Endothelial cell of umbilical vein (primary cell): Measurements from ENCODE around the gene XRN1. TPM values are rescaled to one million over a fixed set of nuclear protein-coding genes. Genes with fewer than 3 reads are reported as not detected.

ENCODE experiments used
- BruUV-seq: library from RNA; stranded (reverse); fragments of 400-500 nt; replicated peaks from 2 replicates; lab custom pipeline; 2021; lab: Mats Ljungman, UMichigan
- CTCF ChIA-PET: fragments of 300-600, 350-600 bp; sonication (Branson Sonifier 250); formaldehyde crosslinking; loops from one replicate; lab custom pipeline; 2021; ENCODE audit warnings: antibody characterized with exemption, inconsistent platforms; lab: Charles Lee
- POLR2A ChIA-PET: fragments of 300-600, 350-600 bp; sonication (Branson Sonifier 250); formaldehyde crosslinking; loops from one replicate; lab custom pipeline; 2021; ENCODE audit warnings: antibody characterized with exemption, inconsistent platforms; lab: Charles Lee
- DNase-seq: peaks from one replicate; pipeline ENCODE4 v3.0.0-alpha.2; 2011; ENCODE audit warnings: low read depth, low spot score
- FAIRE-seq: peaks from 2 replicates; lab custom pipeline; 2011; peaks lifted over from hg19 to GRCh38; lab: Jason Lieb, UNC
- H2AFZ ChIP-seq: 2 replicates; pipeline ENCODE4 v1.6.0; 2012; ENCODE audit warnings: low read depth, low read length, control low read depth, inconsistent platforms
- H3K27ac ChIP-seq: 2 replicates; pipeline ENCODE4 v1.5.1; 2011; ENCODE audit warnings: low read depth, mild to moderate bottlenecking, control low read depth, low read length, moderate library complexity; ENCODE audit not compliant: insufficient read depth
- H3K27me3 ChIP-seq, 2 experiments: 2 replicates each; pipeline versions ENCODE4 v1.6.0 to v1.6.1; 2011; ENCODE audit warnings: low read length in 2 of 2, mixed read lengths in 1 of 2; ENCODE audit not compliant: control insufficient read depth in 2 of 2, insufficient read depth in 2 of 2
- H3K36me3 ChIP-seq, 2 experiments: 2 replicates in 1 of 2; 3 replicates in 1 of 2; pipeline ENCODE4 v1.5.1; 2011; ENCODE audit warnings: low read length in 2 of 2, mild to moderate bottlenecking in 1 of 2, moderate library complexity in 1 of 2; ENCODE audit not compliant: control insufficient read depth in 2 of 2, insufficient read depth in 2 of 2; ENCODE audit errors: extremely low read depth in 1 of 2
- H3K4me1 ChIP-seq: 3 replicates; pipeline ENCODE4 v1.5.1; 2011; ENCODE audit warnings: mild to moderate bottlenecking, low read length; ENCODE audit not compliant: control insufficient read depth, insufficient read depth; ENCODE audit errors: extremely low read depth
- H3K4me2 ChIP-seq: 2 replicates; pipeline ENCODE4 v1.6.1; 2011; ENCODE audit warnings: low read length, control low read depth, mixed read lengths; ENCODE audit not compliant: insufficient read depth
- H3K4me3 ChIP-seq, 3 experiments: fragments of 200-600 bp in 1 of 3; sonication (generic), shearing (Covaris generic) in 1 of 3; replicated peaks in 1 of 3; 2 replicates each; pipeline ENCODE4 v1.5.1; 2011 to 2016; ENCODE audit warnings: control low read depth in 3 of 3, low read length in 3 of 3, mild to moderate bottlenecking in 2 of 3, inconsistent platforms in 1 of 3, low read depth in 1 of 3, moderate library complexity in 1 of 3; ENCODE audit not compliant: insufficient read depth in 1 of 3
- H3K79me2 ChIP-seq: 2 replicates; pipeline ENCODE4 v1.6.0; 2012; ENCODE audit warnings: low read length, inconsistent platforms; ENCODE audit not compliant: control insufficient read depth, insufficient read depth
- H3K9ac ChIP-seq: replicated peaks from 2 replicates; pipeline ENCODE3; 2011; ENCODE audit warnings: low read length, control low read depth; ENCODE audit not compliant: insufficient read depth; ENCODE audit errors: extremely low read depth
- H3K9me1 ChIP-seq: replicated peaks from 3 replicates; pipeline ENCODE4 v1.6.0; 2011; ENCODE audit warnings: mild to moderate bottlenecking, low read length; ENCODE audit not compliant: control insufficient read depth, insufficient read depth; ENCODE audit errors: extremely low read depth
- H3K9me3 ChIP-seq: replicated peaks from 2 replicates; pipeline ENCODE4 v1.5.1; 2012; ENCODE audit warnings: low read length, inconsistent platforms; ENCODE audit not compliant: control insufficient read depth, insufficient read depth
- H4K20me1 ChIP-seq: replicated peaks from 2 replicates; pipeline ENCODE3; 2011; ENCODE audit warnings: mild to moderate bottlenecking, low read length; ENCODE audit not compliant: control insufficient read depth, insufficient read depth; ENCODE audit errors: extremely low read depth
- CTCF ChIP-seq, 2 donors: IDR thresholded peaks; 1 replicate in 1 of 2; 2 replicates in 1 of 2; pipeline ENCODE4 v1.5.1; 2011; ENCODE audit warnings: low read length in 2 of 2, mild to moderate bottlenecking in 2 of 2, moderate library complexity in 2 of 2, control low read depth in 1 of 2, inconsistent platforms in 1 of 2, low read depth in 1 of 2; ENCODE audit not compliant: insufficient read depth in 1 of 2; ENCODE audit errors: extremely low read depth in 1 of 2
- EZH2 ChIP-seq: IDR thresholded peaks from 2 replicates; pipeline ENCODE4 v1.6.1; 2012; ENCODE audit warnings: borderline replicate concordance, low read depth, mild to moderate bottlenecking, moderate library complexity, low read length, inconsistent platforms; ENCODE audit not compliant: severe bottlenecking
- FOS ChIP-seq: IDR thresholded peaks from 2 replicates; pipeline ENCODE4 v1.6.1; 2011; ENCODE audit warnings: mild to moderate bottlenecking, low read length, moderate library complexity, borderline replicate concordance; ENCODE audit not compliant: insufficient read depth
- GATA2 ChIP-seq: IDR thresholded peaks from 2 replicates; pipeline ENCODE4 v1.7.0; 2011; ENCODE audit warnings: low read depth, mild to moderate bottlenecking, moderate library complexity, mixed read lengths, low read length; ENCODE audit not compliant: insufficient read length, insufficient read depth
- JUN ChIP-seq: IDR thresholded peaks from 2 replicates; pipeline ENCODE4 v1.6.1; 2011; ENCODE audit warnings: borderline replicate concordance, low read depth; ENCODE audit not compliant: insufficient read length, insufficient read depth
- MYC ChIP-seq: IDR thresholded peaks from one replicate; pipeline ENCODE4 v1.6.1; 2011; ENCODE audit warnings: mild to moderate bottlenecking, low read depth, low read length
- POLR2A ChIP-seq: IDR thresholded peaks from 2 replicates; pipeline ENCODE4 v1.6.1; 2012; ENCODE audit warnings: low read depth, mild to moderate bottlenecking, control low read depth, low read length
- POLR2AphosphoS5 ChIP-seq: IDR thresholded peaks from 2 replicates; pipeline ENCODE4 v1.6.1; 2012; ENCODE audit warnings: low read depth, mild to moderate bottlenecking, control low read depth, low read length, moderate library complexity; ENCODE audit not compliant: insufficient read depth
- dilution Hi-C: fragments of 300-500 bp; cut with MboI; formaldehyde crosslinking; loops from one replicate; pipeline ENCODE4 v1.15.0; 2019; ENCODE audit warnings: low sequenced_read_pairs; ENCODE audit not compliant: extremely low pct_ligation_motif_present
- intact Hi-C: fragments of 100-400 bp; cut with micrococcal nuclease; formaldehyde crosslinking; loops from one replicate; pipeline ENCODE4 v1.10.0; 2022
- polyA plus RNA-seq, 4 experiments: library from polyadenylated mRNA; depleted of rRNA in 3 of 4; stranded (reverse) in 3 of 4; unstranded in 1 of 4; fragments of >200 nt; gene quantifications; 2 replicates each; pipeline versions ENCODE4 v1.2.1 to v1.2.3, GENCODE V29; 2011 to 2012; ENCODE audit warnings: missing spikeins in 1 of 4
- total RNA-seq: library from RNA; stranded (reverse); gene quantifications from 2 replicates; pipeline ENCODE4 v1.2.3, GENCODE V29; 2021
- TF ChIP-seq, protein P1 (sequence below): IDR thresholded peaks from 2 replicates; pipeline ENCODE4 v1.6.1; 2011; ENCODE audit not compliant: insufficient read depth, insufficient read length

The XRN1 gene
- total and polyA plus RNA-seq, 2 donors (not counting 3 experiments of a cell fraction or from before 2014, with no cell fraction given), result 4.4 to 40.0 TPM

GRCh38 chr3:142315083-142315482 lies 132.8 kb downstream of the XRN1 start:
- Histone ChIP-seq H3K9me1 (no peaks in the 10 kb centered on the region), H3K36me3 (no peaks in the 10 kb centered on the region), H3K9me3 (no peaks in the 10 kb centered on the region), H2AFZ (no peak overlapping the region), H3K4me2 (no peak overlapping the region), H3K27ac (no peak overlapping the region), H3K79me2 (no peaks in the 10 kb centered on the region), H3K4me3 (no peak overlapping the region), H3K9ac (no peak overlapping the region), H3K27me3 (no peaks in the 10 kb centered on the region), H3K4me1 (no peaks in the 10 kb centered on the region), H4K20me1 (no peaks in the 10 kb centered on the region)
- intact Hi-C loops, result no loop called here
- FAIRE-seq, result no peak
- ChIA-PET CTCF (interaction anchor here (0.9 kb wide), 1 partner anchor 11 kb away, joined by 3 read pairs; no protein-coding TSS in a partner anchor), POLR2A (no interaction called here)
- dilution Hi-C loops, result no loop called here
- TF ChIP-seq, protein P1, sequence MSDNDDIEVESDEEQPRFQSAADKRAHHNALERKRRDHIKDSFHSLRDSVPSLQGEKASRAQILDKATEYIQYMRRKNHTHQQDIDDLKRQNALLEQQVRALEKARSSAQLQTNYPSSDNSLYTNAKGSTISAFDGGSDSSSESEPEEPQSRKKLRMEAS, result no peak
- TF ChIP-seq CTCF (IDR thresholded peaks at IDR 0.05; ENCODE audit: extremely low read depth in 1 of 2, insufficient read depth in 1 of 2, low read depth in 1 of 2, low read length in 2 of 2) (no peak), POLR2AphosphoS5 (no peak), FOS (no peak)
- no TSS peak for BruUV-seq
- peak; percentile 12 for DNase-seq

GRCh38 chr3:142310439-142310838 lies 137.4 kb downstream of the XRN1 start:
- Histone ChIP-seq H2AFZ (no peak overlapping the region), H3K27me3 (no peaks in the 10 kb centered on the region), H3K4me3 (no peak overlapping the region), H3K27ac (no peak overlapping the region), H3K79me2 (no peaks in the 10 kb centered on the region), H3K4me2 (no peak overlapping the region), H3K9me3 (no peaks in the 10 kb centered on the region), H3K4me1 (no peaks in the 10 kb centered on the region), H4K20me1 (no peaks in the 10 kb centered on the region), H3K9ac (no peak overlapping the region), H3K9me1 (no peaks in the 10 kb centered on the region), H3K36me3 (no peaks in the 10 kb centered on the region)
- DNase-seq (no peak), FAIRE-seq (no peak)
- no peak for TF ChIP-seq FOS
- TF ChIP-seq GATA2, result no peak
- TF ChIP-seq EZH2, result no peak
- no peak for TF ChIP-seq MYC
- no peak for TF ChIP-seq CTCF (IDR thresholded peaks at IDR 0.05; ENCODE audit: extremely low read depth in 1 of 2, insufficient read depth in 1 of 2, low read depth in 1 of 2, low read length in 2 of 2)
- no peak for TF ChIP-seq POLR2AphosphoS5
- TF ChIP-seq, protein P1, result no peak
- TF ChIP-seq JUN, result no peak
- no peak for TF ChIP-seq POLR2A
- intact Hi-C loops (no loop called here), dilution Hi-C loops (no loop called here)
- BruUV-seq, result no TSS peak
- POLR2A ChIA-PET, result no interaction called here
- CTCF ChIA-PET, result interaction anchor here (0.6 to 1.2 kb wide), 2 partner anchors 8 to 234 kb away, joined by 3 read pairs; no protein-coding TSS in a partner anchor
